ENCODE results near the gene ROBO2. TPM values are rescaled to one million over a fixed set of nuclear protein-coding genes. Genes with fewer than 3 reads are reported as not detected.

ROBO2 gene
- total and polyA plus RNA-seq, 12 donors = 0.04 to 3.5 (median 0.34) TPM; not detected in 3

DNA sequence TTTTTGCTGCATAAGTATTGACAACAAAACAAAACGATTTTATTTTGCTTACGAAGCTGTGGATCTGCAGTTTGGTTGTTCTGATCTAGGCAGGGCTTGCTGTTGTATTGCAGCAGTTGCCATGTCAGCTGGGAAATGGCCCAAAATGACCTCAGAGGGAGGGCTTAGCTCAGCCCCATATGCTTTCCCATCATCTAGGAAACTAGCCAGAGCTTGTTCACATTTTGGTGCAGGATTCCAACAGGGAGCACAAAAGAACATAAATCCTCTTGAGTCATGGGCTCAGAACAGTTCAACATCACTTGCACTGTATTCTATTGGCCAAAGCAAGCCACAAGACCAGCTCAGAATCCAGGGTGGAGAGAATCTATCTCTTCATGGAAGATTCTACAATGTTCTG lies 42.2 kb upstream of the ROBO2 start:
- TF ChIP-seq, protein P1, sequence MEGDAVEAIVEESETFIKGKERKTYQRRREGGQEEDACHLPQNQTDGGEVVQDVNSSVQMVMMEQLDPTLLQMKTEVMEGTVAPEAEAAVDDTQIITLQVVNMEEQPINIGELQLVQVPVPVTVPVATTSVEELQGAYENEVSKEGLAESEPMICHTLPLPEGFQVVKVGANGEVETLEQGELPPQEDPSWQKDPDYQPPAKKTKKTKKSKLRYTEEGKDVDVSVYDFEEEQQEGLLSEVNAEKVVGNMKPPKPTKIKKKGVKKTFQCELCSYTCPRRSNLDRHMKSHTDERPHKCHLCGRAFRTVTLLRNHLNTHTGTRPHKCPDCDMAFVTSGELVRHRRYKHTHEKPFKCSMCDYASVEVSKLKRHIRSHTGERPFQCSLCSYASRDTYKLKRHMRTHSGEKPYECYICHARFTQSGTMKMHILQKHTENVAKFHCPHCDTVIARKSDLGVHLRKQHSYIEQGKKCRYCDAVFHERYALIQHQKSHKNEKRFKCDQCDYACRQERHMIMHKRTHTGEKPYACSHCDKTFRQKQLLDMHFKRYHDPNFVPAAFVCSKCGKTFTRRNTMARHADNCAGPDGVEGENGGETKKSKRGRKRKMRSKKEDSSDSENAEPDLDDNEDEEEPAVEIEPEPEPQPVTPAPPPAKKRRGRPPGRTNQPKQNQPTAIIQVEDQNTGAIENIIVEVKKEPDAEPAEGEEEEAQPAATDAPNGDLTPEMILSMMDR (IDR thresholded peaks at IDR 0.05) = no peak
- 62 to 82% methylated on average over 2 of the region's 2 CpGs for WGBS, 2 donors
- no peak for DNase-seq
- no peaks in the 10 kb centered on the region for H3K4me1 ChIP-seq
- no peak overlapping the region for H3K27ac ChIP-seq
- H3K36me3 ChIP-seq = no peaks in the 10 kb centered on the region
- H3K27me3 ChIP-seq = no peaks in the 10 kb centered on the region
- H3K9me3 ChIP-seq = peaks cover 0 to 4% (median 0%) of the 10 kb centered on the region in 11 donors
- H3K4me3 ChIP-seq = no peak overlapping the region
- no peak for ATAC-seq
- intact Hi-C loops (cut with DNase I) = no loop called here

- no peak for ATAC-seq
- intact Hi-C loops (cut with DNase I) = no loop called here
- WGBS, 2 donors = 83 to 90% methylated on average over 3 of the region's 3 CpGs
- Histone ChIP-seq H3K36me3 (no peaks in the 10 kb centered on the region), H3K27me3 (no peaks in the 10 kb centered on the region), H3K27ac (no peak overlapping the region), H3K4me1 (no peaks in the 10 kb centered on the region), H3K4me3 (no peak overlapping the region), H3K9me3 (peaks cover 0 to 4% (median 0%) of the 10 kb centered on the region in 11 donors)
- DNase-seq = no peak
- TF ChIP-seq, protein P1 (IDR thresholded peaks at IDR 0.05) = no peak
These were observed 41.3 kb upstream of the ROBO2 start for GRCh38 chr3:76998555-76998954.

- no peaks in the 10 kb centered on the region for H3K4me1 ChIP-seq
- ATAC-seq (no peak), DNase-seq (no peak)
- H3K36me3 ChIP-seq = no peaks in the 10 kb centered on the region
- TF ChIP-seq, protein P1 (IDR thresholded peaks at IDR 0.05) = no peak
- no peak overlapping the region for H3K27ac ChIP-seq
- 69 to 82% methylated on average over 5 of the region's 5 CpGs for WGBS, 2 donors
- intact Hi-C loops (cut with DNase I) = no loop called here
- no peak overlapping the region for H3K4me3 ChIP-seq
- peaks cover 0 to 3% (median 0%) of the 10 kb centered on the region in 11 donors for H3K9me3 ChIP-seq
- H3K27me3 ChIP-seq = no peaks in the 10 kb centered on the region
These were observed 38.7 kb upstream of the ROBO2 start for GRCh38 chr3:77001062-77001701.

GRCh38 chr3:77014226-77014625 lies 25.7 kb upstream of the ROBO2 start:
- no peaks in the 10 kb centered on the region for H3K27me3 ChIP-seq
- ATAC-seq (no peak), DNase-seq (no peak)
- 45 to 48% methylated on average over 7 of the region's 7 CpGs for WGBS, 2 donors
- TF ChIP-seq, protein P1 (IDR thresholded peaks at IDR 0.05) = no peak
- H3K27ac ChIP-seq = no peak overlapping the region
- peaks cover 0 to 3% (median 0%) of the 10 kb centered on the region in 11 donors for H3K9me3 ChIP-seq
- H3K4me3 ChIP-seq = no peak overlapping the region
- intact Hi-C loops (cut with DNase I) = no loop called here
- no peaks in the 10 kb centered on the region for H3K4me1 ChIP-seq
- H3K36me3 ChIP-seq = no peaks in the 10 kb centered on the region
